ENCODE results near the gene LSM5. TPM values are rescaled to one million over a fixed set of nuclear protein-coding genes. Genes with fewer than 3 reads are reported as not detected.

The LSM5 gene
- total RNA-seq, 4 donors from 2014 or later, result 6.2 to 32.2 (median 10.0) TPM

DNA sequence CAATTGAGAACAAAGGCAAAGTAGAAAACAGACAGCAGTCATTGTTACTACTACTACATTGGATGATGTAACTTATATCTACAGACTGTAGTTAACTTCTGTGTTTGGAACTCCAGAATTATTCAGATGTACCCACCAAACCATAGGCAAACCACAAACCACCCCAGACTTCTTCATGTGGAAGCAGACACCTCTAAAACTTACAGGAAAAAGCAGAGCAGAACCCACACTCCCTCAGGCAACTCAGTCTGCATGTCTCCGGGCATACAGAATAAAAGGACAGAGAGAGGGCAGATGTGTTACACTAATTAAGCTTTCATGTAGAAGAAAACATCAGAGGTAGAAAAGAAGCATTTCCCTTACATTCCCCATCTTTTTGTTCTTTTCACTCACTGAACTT lies 9.0 kb downstream of the LSM5 start:
- H3K27ac ChIP-seq, result no peak overlapping the region
- H3K4me1 ChIP-seq, result no peaks in the 10 kb centered on the region
- no peak for TF ChIP-seq POLR2A (IDR thresholded peaks at IDR 0.05)
- no peak for TF ChIP-seq CTCF (IDR thresholded peaks at IDR 0.05)
- peaks cover 0 to 5% (median 0%) of the 10 kb centered on the region in 3 donors for H3K36me3 ChIP-seq
- H3K9me3 ChIP-seq, result no peaks in the 10 kb centered on the region
- H3K27me3 ChIP-seq, result no peaks in the 10 kb centered on the region
- no peak for DNase-seq
- no peak overlapping the region for H3K4me3 ChIP-seq

DNA sequence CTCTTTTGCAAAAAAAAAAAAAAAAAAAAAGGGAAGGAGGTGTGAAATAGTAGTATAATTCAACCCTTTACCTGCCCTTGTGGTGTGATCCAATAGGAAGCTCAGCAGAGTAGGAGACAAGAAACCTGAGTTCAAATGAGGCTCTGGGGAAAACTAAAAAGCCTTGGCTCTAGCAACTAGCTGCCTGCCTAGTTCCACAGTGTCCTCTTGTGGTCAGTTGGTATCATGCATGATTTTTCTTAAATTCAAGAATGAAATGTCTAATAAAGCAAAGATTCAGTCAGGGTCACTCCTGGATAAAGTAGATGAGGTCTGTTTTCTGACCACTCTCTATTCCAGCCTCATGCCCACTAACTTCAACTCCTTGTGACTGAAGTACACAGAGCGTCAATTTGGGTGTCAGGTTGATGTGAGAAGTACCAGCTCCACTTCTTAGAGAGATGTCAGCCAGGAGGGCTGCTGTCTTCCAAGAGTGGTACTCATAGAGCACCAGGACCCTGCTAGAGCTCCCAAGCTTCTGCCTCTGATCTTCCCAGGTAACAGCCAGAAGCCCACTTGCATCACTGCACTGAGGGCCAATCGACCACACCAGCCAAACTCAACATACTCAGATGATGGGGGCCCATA lies 10.5 kb downstream of the LSM5 start:
- no peaks in the 10 kb centered on the region for H3K36me3 ChIP-seq
- no peaks in the 10 kb centered on the region for H3K4me1 ChIP-seq
- H3K9me3 ChIP-seq, result no peaks in the 10 kb centered on the region
- peak in 4 of 6 experiments; percentile 60 to 78 (median 70) for TF ChIP-seq CTCF (IDR thresholded peaks at IDR 0.05)
- no peak for TF ChIP-seq POLR2A (IDR thresholded peaks at IDR 0.05)
- no peaks in the 10 kb centered on the region for H3K27me3 ChIP-seq
- H3K27ac ChIP-seq, result no peak overlapping the region
- no peak for DNase-seq
- H3K4me3 ChIP-seq, result no peak overlapping the region

GRCh38 chr7:32477649-32477980 lies 12.6 kb downstream of the LSM5 start:
- no peaks in the 10 kb centered on the region for H3K27me3 ChIP-seq
- no peaks in the 10 kb centered on the region for H3K4me1 ChIP-seq
- H3K27ac ChIP-seq, result no peak overlapping the region
- no peaks in the 10 kb centered on the region for H3K9me3 ChIP-seq
- TF ChIP-seq CTCF (IDR thresholded peaks at IDR 0.05) (no peak), POLR2A (IDR thresholded peaks at IDR 0.05) (no peak)
- no peak for DNase-seq
- H3K36me3 ChIP-seq, result no peaks in the 10 kb centered on the region
- no peak overlapping the region for H3K4me3 ChIP-seq

DNA sequence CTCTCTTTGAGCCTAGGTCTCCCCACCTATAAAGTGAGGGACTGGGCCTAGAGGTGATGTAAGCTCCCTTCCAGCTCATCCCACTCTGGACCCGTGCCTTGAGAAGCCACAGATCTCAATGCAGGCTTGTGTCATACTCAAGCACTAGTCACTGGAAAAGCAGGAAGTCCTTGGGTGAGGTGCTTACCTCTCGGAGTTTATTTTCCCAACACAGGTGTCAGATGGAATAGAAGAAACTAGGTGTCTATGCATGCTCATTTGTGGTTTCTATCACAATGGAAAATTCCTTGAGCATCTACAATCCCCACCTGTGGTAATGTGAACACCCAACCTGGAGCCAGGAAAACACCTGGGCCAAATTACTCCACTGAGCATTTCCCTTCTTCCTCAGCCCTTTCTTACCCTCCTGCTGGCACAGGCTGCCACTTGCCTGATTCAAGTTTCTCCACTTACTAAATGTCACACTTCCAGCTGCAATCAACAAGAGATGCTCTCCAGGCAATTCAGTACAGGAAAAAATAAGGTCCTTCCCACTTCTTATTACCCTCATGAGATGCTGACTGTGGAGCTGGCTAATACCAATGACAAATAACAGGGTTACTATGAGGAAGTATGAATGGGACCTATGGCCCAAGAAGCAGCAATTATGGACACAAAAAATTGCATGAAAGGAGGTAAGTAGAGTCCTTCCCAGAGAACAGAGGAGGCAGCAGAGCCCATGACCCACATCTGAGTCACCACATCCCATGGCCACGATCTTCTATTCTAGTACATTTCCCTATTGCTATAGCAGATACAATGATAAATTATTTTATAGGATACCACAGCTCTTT lies 13.1 kb downstream of the LSM5 start:
- DNase-seq, result no peak
- Histone ChIP-seq H3K27ac (no peak overlapping the region), H3K4me1 (no peaks in the 10 kb centered on the region), H3K36me3 (no peaks in the 10 kb centered on the region), H3K9me3 (no peaks in the 10 kb centered on the region), H3K27me3 (no peaks in the 10 kb centered on the region), H3K4me3 (no peak overlapping the region)
- no peak for TF ChIP-seq POLR2A (IDR thresholded peaks at IDR 0.05)
- TF ChIP-seq CTCF (IDR thresholded peaks at IDR 0.05), result no peak

- H3K9me3 ChIP-seq, result no peaks in the 10 kb centered on the region
- TF ChIP-seq CTCF (IDR thresholded peaks at IDR 0.05), result no peak
- TF ChIP-seq POLR2A (IDR thresholded peaks at IDR 0.05), result no peak
- DNase-seq, result no peak
- H3K27ac ChIP-seq, result no peak overlapping the region
- H3K36me3 ChIP-seq, result no peaks in the 10 kb centered on the region
- no peaks in the 10 kb centered on the region for H3K27me3 ChIP-seq
- H3K4me1 ChIP-seq, result no peaks in the 10 kb centered on the region
- H3K4me3 ChIP-seq, result no peak overlapping the region
Measured at GRCh38 chr7:32474008-32474407, 16.2 kb downstream of the LSM5 start.
